ENCODE results near the gene TBXAS1. TPM values are rescaled to one million over a fixed set of nuclear protein-coding genes. Genes with fewer than 3 reads are reported as not detected.

Gene TBXAS1
- total and polyA plus RNA-seq, 2 donors from 2014 or later = 14.2 to 33.6 TPM

DNA sequence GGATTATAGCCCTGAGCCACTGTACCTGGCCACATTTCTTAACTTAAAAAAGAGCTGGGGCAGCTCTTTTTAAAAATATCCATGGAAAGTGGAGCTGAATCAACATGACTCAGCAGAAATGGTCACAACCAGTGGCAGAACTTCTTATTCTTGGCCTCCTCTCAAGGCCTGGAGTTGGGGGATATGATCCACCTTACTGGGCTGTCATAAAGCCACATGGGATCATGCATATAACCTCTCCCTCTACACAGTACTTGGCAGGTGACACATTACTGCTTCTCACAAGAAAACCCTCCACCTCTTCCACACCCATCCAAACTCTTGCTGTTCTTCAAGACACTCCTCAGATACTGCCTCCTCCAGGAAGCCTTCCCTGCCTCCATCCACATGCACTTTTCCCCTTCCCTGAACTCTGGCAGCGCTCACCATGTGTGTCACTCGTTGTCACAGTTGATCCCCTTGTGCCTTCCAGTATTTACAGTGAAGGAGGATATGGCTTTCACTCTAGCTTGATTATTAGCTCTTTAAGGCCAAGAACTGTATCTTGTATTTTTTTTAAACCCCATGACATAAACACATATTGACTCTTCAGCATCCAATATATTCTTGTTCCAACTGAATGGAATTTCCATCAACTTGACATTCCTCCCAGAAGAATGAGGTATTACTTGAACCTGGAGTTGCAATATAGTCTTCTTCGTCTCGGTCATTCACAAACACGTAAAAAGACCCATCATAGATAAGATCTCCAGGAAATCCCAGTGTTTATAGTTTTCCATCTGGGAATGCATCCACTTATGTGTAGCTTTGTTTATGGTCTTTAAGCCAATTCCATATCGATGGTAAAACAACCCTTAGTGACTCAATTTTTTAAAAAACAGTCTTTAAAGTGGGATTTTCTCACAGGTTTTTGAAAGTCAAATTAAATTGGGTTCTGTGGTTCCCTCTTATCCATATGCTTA is 85.5 kb downstream of the TBXAS1 start:
- Histone ChIP-seq H3K27ac (ENCODE audit: low read depth in 2 of 2, low read length in 2 of 2) (no peak overlapping the region), H3K36me3 (ENCODE audit: control insufficient read depth in 2 of 3, insufficient read depth in 3 of 3, low read length in 3 of 3) (no peaks in the 10 kb centered on the region), H3K4me1 (ENCODE audit: control insufficient read depth in 2 of 3, insufficient read depth in 2 of 3, low read depth in 1 of 3, low read length in 3 of 3) (peaks cover 0 to 4% (median 0%) of the 10 kb centered on the region in 3 donors), H3K9me3 (ENCODE audit: control insufficient read depth in 2 of 3, insufficient read depth in 1 of 3, low read length in 3 of 3) (no peaks in the 10 kb centered on the region), H3K9ac (ENCODE audit: low read length in 3 of 3) (no peak overlapping the region), H3K27me3 (ENCODE audit: control insufficient read depth, insufficient read depth, low read length) (no peaks in the 10 kb centered on the region), H3K4me3 (ENCODE audit: low read length in 3 of 3) (no peak overlapping the region)
- intact Hi-C loops (cut with DNase I) = no loop called here
- DNase-seq (no peak), FAIRE-seq (no peak)
- TF ChIP-seq, protein P1, sequence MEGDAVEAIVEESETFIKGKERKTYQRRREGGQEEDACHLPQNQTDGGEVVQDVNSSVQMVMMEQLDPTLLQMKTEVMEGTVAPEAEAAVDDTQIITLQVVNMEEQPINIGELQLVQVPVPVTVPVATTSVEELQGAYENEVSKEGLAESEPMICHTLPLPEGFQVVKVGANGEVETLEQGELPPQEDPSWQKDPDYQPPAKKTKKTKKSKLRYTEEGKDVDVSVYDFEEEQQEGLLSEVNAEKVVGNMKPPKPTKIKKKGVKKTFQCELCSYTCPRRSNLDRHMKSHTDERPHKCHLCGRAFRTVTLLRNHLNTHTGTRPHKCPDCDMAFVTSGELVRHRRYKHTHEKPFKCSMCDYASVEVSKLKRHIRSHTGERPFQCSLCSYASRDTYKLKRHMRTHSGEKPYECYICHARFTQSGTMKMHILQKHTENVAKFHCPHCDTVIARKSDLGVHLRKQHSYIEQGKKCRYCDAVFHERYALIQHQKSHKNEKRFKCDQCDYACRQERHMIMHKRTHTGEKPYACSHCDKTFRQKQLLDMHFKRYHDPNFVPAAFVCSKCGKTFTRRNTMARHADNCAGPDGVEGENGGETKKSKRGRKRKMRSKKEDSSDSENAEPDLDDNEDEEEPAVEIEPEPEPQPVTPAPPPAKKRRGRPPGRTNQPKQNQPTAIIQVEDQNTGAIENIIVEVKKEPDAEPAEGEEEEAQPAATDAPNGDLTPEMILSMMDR (IDR thresholded peaks at IDR 0.05; ENCODE audit: borderline replicate concordance, extremely low read depth, insufficient read depth) = no peak

DNA sequence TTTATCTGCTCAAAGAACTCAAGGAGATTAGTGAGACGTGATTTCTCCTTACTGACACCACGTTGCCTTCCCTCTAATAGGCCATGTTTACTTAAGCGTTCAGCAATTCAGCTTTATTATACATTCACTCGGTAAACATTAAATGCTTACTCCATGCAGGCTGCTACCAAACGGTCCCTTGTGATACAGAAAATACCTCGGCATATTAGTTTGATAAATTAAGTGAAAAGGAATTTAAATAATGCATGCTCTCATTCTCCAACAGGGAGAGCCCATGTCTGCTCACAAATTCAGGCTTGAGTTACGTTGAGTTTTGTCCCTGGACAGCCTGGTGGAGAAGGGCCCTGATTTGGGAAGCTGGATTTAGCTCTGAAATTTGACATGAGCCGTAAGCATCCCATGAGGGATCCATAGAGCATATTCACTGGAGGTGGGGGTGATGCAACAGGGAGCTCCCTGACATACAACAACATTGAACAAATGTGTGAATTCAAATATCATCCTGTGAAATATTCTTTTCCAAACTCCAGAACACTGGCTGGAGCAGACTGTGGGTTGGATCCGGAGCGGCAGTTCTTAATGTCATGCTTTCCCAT is 86.3 kb downstream of the TBXAS1 start:
- TF ChIP-seq, protein P1 (IDR thresholded peaks at IDR 0.05; ENCODE audit: borderline replicate concordance, extremely low read depth, insufficient read depth) = no peak
- Histone ChIP-seq H3K27ac (ENCODE audit: low read depth in 2 of 2, low read length in 2 of 2) (no peak overlapping the region), H3K4me3 (ENCODE audit: low read length in 3 of 3) (no peak overlapping the region), H3K27me3 (ENCODE audit: control insufficient read depth, insufficient read depth, low read length) (no peaks in the 10 kb centered on the region), H3K9me3 (ENCODE audit: control insufficient read depth in 2 of 3, insufficient read depth in 1 of 3, low read length in 3 of 3) (no peaks in the 10 kb centered on the region), H3K4me1 (ENCODE audit: control insufficient read depth in 2 of 3, insufficient read depth in 2 of 3, low read depth in 1 of 3, low read length in 3 of 3) (peaks cover 0 to 2% (median 0%) of the 10 kb centered on the region in 3 donors), H3K36me3 (ENCODE audit: control insufficient read depth in 2 of 3, insufficient read depth in 3 of 3, low read length in 3 of 3) (no peaks in the 10 kb centered on the region), H3K9ac (ENCODE audit: low read length in 3 of 3) (no peak overlapping the region)
- FAIRE-seq (no peak), DNase-seq (no peak)
- intact Hi-C loops (cut with DNase I) = no loop called here

DNA sequence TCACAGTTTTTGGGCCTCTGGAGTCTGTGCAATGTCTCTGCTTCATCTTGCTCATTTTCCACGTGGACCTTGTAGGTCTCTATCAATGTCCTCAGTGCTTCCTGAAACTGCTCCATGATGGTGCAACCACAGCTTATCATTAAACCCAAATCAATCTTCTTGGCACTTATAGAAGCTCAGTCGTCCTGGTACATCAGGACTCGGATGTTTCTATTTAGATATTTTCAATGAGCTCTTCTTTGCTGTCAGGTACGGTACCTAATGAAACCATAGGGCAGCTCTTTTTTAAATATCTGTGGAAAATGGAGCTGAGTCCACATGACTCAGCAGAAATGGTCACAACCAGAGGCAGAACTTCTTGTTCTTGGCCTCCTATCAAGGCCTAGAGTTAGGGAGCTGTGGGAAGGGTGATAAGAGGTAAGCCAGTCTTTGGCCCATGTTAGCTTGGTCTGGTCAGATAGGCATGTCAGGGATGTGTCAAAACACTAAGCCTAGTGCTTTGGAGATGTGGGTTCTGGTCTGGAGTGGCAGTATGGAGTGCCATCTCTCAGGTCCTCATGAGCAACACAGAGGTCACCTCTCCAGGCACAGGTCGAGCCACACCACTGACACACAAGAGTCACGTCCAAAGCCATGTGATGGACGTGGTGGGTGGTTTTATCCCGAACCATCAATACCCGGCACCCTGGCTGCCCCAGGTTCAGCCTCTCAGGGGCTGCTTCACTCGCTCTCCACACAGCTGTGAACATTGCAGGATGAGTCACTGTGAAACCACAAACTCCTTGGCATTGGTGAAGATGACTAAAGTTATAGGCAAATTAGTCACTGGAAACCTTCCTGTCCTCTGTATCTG is 87.0 kb downstream of the TBXAS1 start:
- Histone ChIP-seq H3K4me1 (ENCODE audit: control insufficient read depth in 2 of 3, insufficient read depth in 2 of 3, low read depth in 1 of 3, low read length in 3 of 3) (peaks cover 0 to 2% (median 0%) of the 10 kb centered on the region in 3 donors), H3K36me3 (ENCODE audit: control insufficient read depth in 2 of 3, insufficient read depth in 3 of 3, low read length in 3 of 3) (no peaks in the 10 kb centered on the region), H3K9me3 (ENCODE audit: control insufficient read depth in 2 of 3, insufficient read depth in 1 of 3, low read length in 3 of 3) (no peaks in the 10 kb centered on the region), H3K9ac (ENCODE audit: low read length in 3 of 3) (no peak overlapping the region), H3K27me3 (ENCODE audit: control insufficient read depth, insufficient read depth, low read length) (no peaks in the 10 kb centered on the region), H3K4me3 (ENCODE audit: low read length in 3 of 3) (no peak overlapping the region), H3K27ac (ENCODE audit: low read depth in 2 of 2, low read length in 2 of 2) (no peak overlapping the region)
- intact Hi-C loops (cut with DNase I) = no loop called here
- TF ChIP-seq, protein P1 (IDR thresholded peaks at IDR 0.05; ENCODE audit: borderline replicate concordance, extremely low read depth, insufficient read depth) = no peak
- no peak for DNase-seq
- FAIRE-seq = no peak

All from kidney (tissue), 14 donors.